ENCODE measurements around the gene DZIP1L. TPM values are rescaled to one million over a fixed set of nuclear protein-coding genes. Genes with fewer than 3 reads are reported as not detected.

The DZIP1L gene
- total RNA-seq (2022) (6.2 and 11.3 TPM in 2 replicates), Bru-seq, nascent RNA (percentile 57 among the genes with signal in this experiment), BruChase-seq, experiment 1, labeled RNA remaining after a 6-hour chase (percentile 43 among the genes with signal in this experiment), BruChase-seq, experiment 2, labeled RNA remaining after a 2-hour chase (percentile 58 among the genes with signal in this experiment)
- long read RNA-seq, partial matches to known transcripts: 1 of 7 reads
- long read RNA-seq, other reads (novel, unspliced or antisense): 5 of 7 reads

- intact Hi-C loops (cut with micrococcal nuclease): loop anchor here (2.0 kb wide), 1 partner anchor 36 kb away; no protein-coding TSS in a partner anchor
- peak within 1 kb of the TSS; percentile 98 for H3K27ac Mint-ChIP-seq (ENCODE audit: low read depth, unreplicated experiment)
- ChIA-PET CTCF (interaction anchor here (0.6 to 12.5 kb wide), 9 partner anchors 12 to 1555 kb away, joined by 3 to 743 read pairs (median 3); partner anchors contain the start of gene DBR1), POLR2A (interaction anchor here (0.6 to 2.0 kb wide), 12 partner anchors 8 to 182 kb away, joined by 3 to 13 read pairs (median 5); partner anchors contain the start of gene DBR1)
- H3K9me3 Mint-ChIP-seq (ENCODE audit: unreplicated experiment): no peaks in the 10 kb centered on the region
- H3K27me3 Mint-ChIP-seq (ENCODE audit: insufficient read depth, unreplicated experiment): no peaks in the 10 kb centered on the region
- peaks cover 29% of the 10 kb centered on the region for H3K4me1 Mint-ChIP-seq (ENCODE audit: insufficient read depth, unreplicated experiment)
- peak within 1 kb of the TSS; percentile 83 for H3K4me3 Mint-ChIP-seq (ENCODE audit: unreplicated experiment)
- TF ChIP-seq CTCF (IDR thresholded peaks at IDR 0.05; ENCODE audit: unreplicated experiment): peak; percentile 44
- no TSS peak for BruUV-seq (replicated peaks)
- DNase-seq (ENCODE audit: unreplicated experiment): peak; percentile 75
- peaks cover 11% of the 10 kb centered on the region for H3K36me3 Mint-ChIP-seq (ENCODE audit: insufficient read depth, unreplicated experiment)
These were observed at the start of gene DZIP1L for GRCh38 chr3:138114988-138115971. Gene DZIP1L, minus strand, starts transcription at chr3:138115608. Its CDS starts 11,637 bp downstream, at chr3:138103971.

- Mint-ChIP-seq H3K9me3 (ENCODE audit: unreplicated experiment) (no peaks in the 10 kb centered on the region), H3K27ac (ENCODE audit: low read depth, unreplicated experiment) (no peak overlapping the region), H3K36me3 (ENCODE audit: insufficient read depth, unreplicated experiment) (peaks cover 91% of the 10 kb centered on the region), H3K4me3 (ENCODE audit: unreplicated experiment) (no peak overlapping the region), H3K4me1 (ENCODE audit: insufficient read depth, unreplicated experiment) (no peaks in the 10 kb centered on the region), H3K27me3 (ENCODE audit: insufficient read depth, unreplicated experiment) (no peaks in the 10 kb centered on the region)
- POLR2A ChIA-PET: no interaction called here
- no peak for DNase-seq (ENCODE audit: unreplicated experiment)
- TF ChIP-seq CTCF (IDR thresholded peaks at IDR 0.05; ENCODE audit: unreplicated experiment): no peak
- intact Hi-C loops (cut with micrococcal nuclease): no loop called here
- CTCF ChIA-PET: interaction anchor here (1.0 kb wide), 1 partner anchor 41 kb away, joined by 4 read pairs; no protein-coding TSS in a partner anchor
- no TSS peak for BruUV-seq (replicated peaks)
These were observed 49.7 kb upstream of the DZIP1L start for GRCh38 chr3:138165061-138165460.

GRCh38 chr3:138157743-138158142 is 42.3 kb upstream of the DZIP1L start:
- no peaks in the 10 kb centered on the region for H3K27me3 Mint-ChIP-seq (ENCODE audit: insufficient read depth, unreplicated experiment)
- intact Hi-C loops (cut with micrococcal nuclease): no loop called here
- DNase-seq (ENCODE audit: unreplicated experiment): no peak
- ChIA-PET CTCF (interaction anchor here (0.7 to 0.8 kb wide), 2 partner anchors 45 to 94 kb away, joined by 3 read pairs; no protein-coding TSS in a partner anchor), POLR2A (interaction anchor here (0.7 to 1.1 kb wide), 2 partner anchors 16 to 472 kb away, joined by 3 read pairs; no protein-coding TSS in a partner anchor)
- peaks cover 18% of the 10 kb centered on the region for H3K9me3 Mint-ChIP-seq (ENCODE audit: unreplicated experiment)
- peaks cover 24% of the 10 kb centered on the region for H3K36me3 Mint-ChIP-seq (ENCODE audit: insufficient read depth, unreplicated experiment)
- no peak overlapping the region for H3K4me3 Mint-ChIP-seq (ENCODE audit: unreplicated experiment)
- no TSS peak for BruUV-seq (replicated peaks)
- no peak for TF ChIP-seq CTCF (IDR thresholded peaks at IDR 0.05; ENCODE audit: unreplicated experiment)
- no peaks in the 10 kb centered on the region for H3K4me1 Mint-ChIP-seq (ENCODE audit: insufficient read depth, unreplicated experiment)
- H3K27ac Mint-ChIP-seq (ENCODE audit: low read depth, unreplicated experiment): no peak overlapping the region

- no peak for TF ChIP-seq CTCF (IDR thresholded peaks at IDR 0.05; ENCODE audit: unreplicated experiment)
- Mint-ChIP-seq H3K4me3 (ENCODE audit: unreplicated experiment) (no peak overlapping the region), H3K27ac (ENCODE audit: low read depth, unreplicated experiment) (no peak overlapping the region), H3K36me3 (ENCODE audit: insufficient read depth, unreplicated experiment) (peaks cover under 1% of the 10 kb centered on the region), H3K9me3 (ENCODE audit: unreplicated experiment) (peaks cover 18% of the 10 kb centered on the region), H3K27me3 (ENCODE audit: insufficient read depth, unreplicated experiment) (no peaks in the 10 kb centered on the region), H3K4me1 (ENCODE audit: insufficient read depth, unreplicated experiment) (no peaks in the 10 kb centered on the region)
- intact Hi-C loops (cut with micrococcal nuclease): no loop called here
- ChIA-PET CTCF (no interaction called here), POLR2A (no interaction called here)
- no TSS peak for BruUV-seq (replicated peaks)
- no peak for DNase-seq (ENCODE audit: unreplicated experiment)
These were observed 39.1 kb upstream of the DZIP1L start for GRCh38 chr3:138154534-138154933.

Measured in MCF 10A (cell line).